HG02642 (cell line): ENCODE measurements around the gene UBE2M.
A peak's percentile ranks its signal among the peaks of the same experiment; 100 is the strongest.
"Not testable (repeated sequence)": the region's sequence is repeated elsewhere in the genome, so short reads cannot be mapped to it uniquely, and the experiment has no call there.

Experiments
- ATAC-seq: cut with Tn5 transposase; IDR thresholded peaks from one replicate; pipeline ENCODE4 v1.9.1; 2021; ENCODE audit warnings: mild to moderate bottlenecking; ENCODE audit not compliant: unreplicated experiment, poor library complexity

Gene UBE2M

GRCh38 chr19:58515259-58515658 is 43.2 kb downstream of the UBE2M start:
- no peak for ATAC-seq

- no peak for ATAC-seq
Observed at GRCh38 chr19:58514564-58515022, 43.8 kb downstream of the UBE2M start.

GRCh38 chr19:58513694-58514563 is 44.5 kb downstream of the UBE2M start:
- peak; percentile 76 for ATAC-seq

- ATAC-seq = no peak
Observed at GRCh38 chr19:58513213-58513693, 45.2 kb downstream of the UBE2M start.

GRCh38 chr19:58511353-58512208 is 46.8 kb downstream of the UBE2M start, which contains the start of gene SLC27A5:
TSS of gene SLC27A5 (minus strand) at chr19:58511992. CDS start at chr19:58511955, 37 bp downstream.
- ATAC-seq = no peak

GRCh38 chr19:58510084-58510862 is 48.1 kb downstream of the UBE2M start:
- ATAC-seq = no peak

- ATAC-seq = no peak
Observed at GRCh38 chr19:58509731-58510083, 48.7 kb downstream of the UBE2M start.

- not testable (repeated sequence) for ATAC-seq
Observed at GRCh38 chr19:58507602-58508223, 50.7 kb downstream of the UBE2M start.
